ENCODE results near the gene TMPRSS4. TPM values are rescaled to one million over a fixed set of nuclear protein-coding genes. Genes with fewer than 3 reads are reported as not detected.

The TMPRSS4 gene
- polyA plus RNA-seq, 3 donors: not detected

- H3K36me3 ChIP-seq (replicated peaks in 1 of 2; ENCODE audit: control insufficient read depth in 1 of 2, insufficient read depth in 2 of 2, low read length in 2 of 2): no peaks in the 10 kb centered on the region
- H2AFZ ChIP-seq (ENCODE audit: insufficient read depth, low read depth, low read length, poor library complexity, severe bottlenecking): no peak overlapping the region
- Mint-ChIP-seq H3K4me1 (peaks cover 37% of the 10 kb centered on the region), H3K27ac (no peak overlapping the region), H3K36me3 (peaks cover 4 to 6% of the 10 kb centered on the region in 2 donors), H3K4me3 (no peak overlapping the region), H3K27me3 (ENCODE audit: low read depth in 3 of 3) (peaks cover 34 to 45% (median 35%) of the 10 kb centered on the region in 3 donors), H3K9me3 (peaks cover 0 to 14% (median 4%) of the 10 kb centered on the region in 7 donors)
- DNase-seq: no peak
- no peak overlapping the region for H3K9ac ChIP-seq (ENCODE audit: insufficient read depth, low read length, poor library complexity, severe bottlenecking)
- no peak overlapping the region for H3K27ac ChIP-seq (ENCODE audit: low read depth in 1 of 2, low read length in 2 of 2)
- peaks cover 21 to 40% of the 10 kb centered on the region in 2 donors for H3K4me1 ChIP-seq (ENCODE audit: control insufficient read depth in 1 of 2, insufficient read depth in 2 of 2, low read length in 2 of 2)
- H3K79me2 ChIP-seq (ENCODE audit: insufficient read depth, low read length): no peaks in the 10 kb centered on the region
- no peak for TF ChIP-seq CTCF (IDR thresholded peaks at IDR 0.05)
- peaks cover 0 to 4% of the 10 kb centered on the region in 2 donors for H3K9me3 ChIP-seq (replicated peaks in 1 of 2; ENCODE audit: control insufficient read depth in 1 of 2, insufficient read depth in 1 of 2, low read length in 2 of 2)
- H3K4me2 ChIP-seq (replicated peaks; ENCODE audit: extremely low read depth, low read length, poor library complexity, severe bottlenecking): no peak overlapping the region
- WGBS (ENCODE audit: insufficient coverage): no CpG with 5 or more reads among the region's 2 CpGs
- peaks cover 17 to 38% of the 10 kb centered on the region in 2 donors for H3K27me3 ChIP-seq (ENCODE audit: control insufficient read depth in 2 of 2, insufficient read depth in 2 of 2, low read length in 2 of 2)
- H4K20me1 ChIP-seq (ENCODE audit: insufficient read depth, low read length): no peaks in the 10 kb centered on the region
- intact Hi-C loops (cut with micrococcal nuclease): loop anchor here (5.0 to 10.0 kb wide), 6 partner anchors 38 to 336 kb away; partner anchors contain the start of gene UBE4A (in 1 of the 2)
- H3K4me3 ChIP-seq (replicated peaks in 1 of 3; ENCODE audit: low read depth in 2 of 3, low read length in 3 of 3): no peak overlapping the region
Observed at GRCh38 chr11:118148856-118149255, 72.0 kb downstream of the TMPRSS4 start.

- WGBS (ENCODE audit: insufficient coverage): 100% methylated on average over 1 of the region's 1 CpG
Observed at GRCh38 chr11:118149493-118149892, 72.6 kb downstream of the TMPRSS4 start.

More at GRCh38 chr11:118149493-118149892, 72.6 kb downstream of the TMPRSS4 start:
- intact Hi-C loops (cut with micrococcal nuclease): loop anchor here (5.0 to 10.0 kb wide), 6 partner anchors 38 to 335 kb away; partner anchors contain the start of gene UBE4A (in 1 of the 2)
- Mint-ChIP-seq H3K27ac (no peak overlapping the region), H3K4me3 (no peak overlapping the region), H3K9me3 (peaks cover 0 to 15% (median 4%) of the 10 kb centered on the region in 7 donors), H3K36me3 (peaks cover 5 to 8% of the 10 kb centered on the region in 2 donors), H3K27me3 (ENCODE audit: low read depth in 3 of 3) (peaks cover 39 to 48% (median 41%) of the 10 kb centered on the region in 3 donors), H3K4me1 (peaks cover 32% of the 10 kb centered on the region)
- Histone ChIP-seq H3K4me3 (replicated peaks in 1 of 3; ENCODE audit: low read depth in 2 of 3, low read length in 3 of 3) (no peak overlapping the region), H3K27me3 (ENCODE audit: control insufficient read depth in 2 of 2, insufficient read depth in 2 of 2, low read length in 2 of 2) (peaks cover 24 to 44% of the 10 kb centered on the region in 2 donors), H3K79me2 (ENCODE audit: insufficient read depth, low read length) (no peaks in the 10 kb centered on the region), H3K9ac (ENCODE audit: insufficient read depth, low read length, poor library complexity, severe bottlenecking) (no peak overlapping the region), H3K4me1 (ENCODE audit: control insufficient read depth in 1 of 2, insufficient read depth in 2 of 2, low read length in 2 of 2) (peaks cover 21 to 36% of the 10 kb centered on the region in 2 donors), H2AFZ (ENCODE audit: insufficient read depth, low read depth, low read length, poor library complexity, severe bottlenecking) (no peak overlapping the region), H3K27ac (ENCODE audit: low read depth in 1 of 2, low read length in 2 of 2) (no peak overlapping the region), H3K36me3 (replicated peaks in 1 of 2; ENCODE audit: control insufficient read depth in 1 of 2, insufficient read depth in 2 of 2, low read length in 2 of 2) (no peaks in the 10 kb centered on the region), H4K20me1 (ENCODE audit: insufficient read depth, low read length) (no peaks in the 10 kb centered on the region), H3K4me2 (replicated peaks; ENCODE audit: extremely low read depth, low read length, poor library complexity, severe bottlenecking) (no peak overlapping the region), H3K9me3 (replicated peaks in 1 of 2; ENCODE audit: control insufficient read depth in 1 of 2, insufficient read depth in 1 of 2, low read length in 2 of 2) (peaks cover 0 to 9% of the 10 kb centered on the region in 2 donors)
- TF ChIP-seq CTCF (IDR thresholded peaks at IDR 0.05): no peak
- no peak for DNase-seq

Data from CD14-positive monocyte (primary cell).